ENCODE measurements around the gene PSEN2.

GRCh38 chr1:226827458-226827857 is 43.0 kb upstream of the PSEN2 start:
- no peak for TF ChIP-seq FOXK2 (IDR thresholded peaks at IDR 0.05)
- TF ChIP-seq FOXA1 (IDR thresholded peaks at IDR 0.05), result no peak
- TF ChIP-seq PKNOX1 (IDR thresholded peaks at IDR 0.05), result no peak
- TF ChIP-seq BHLHE40 (IDR thresholded peaks at IDR 0.05; ENCODE audit: borderline replicate concordance), result no peak
- no peak for TF ChIP-seq SP1 (IDR thresholded peaks at IDR 0.05)
- TF ChIP-seq SUZ12 (IDR thresholded peaks at IDR 0.05), result no peak
- no peak for TF ChIP-seq HDGF (IDR thresholded peaks at IDR 0.05; ENCODE audit: borderline replicate concordance)
- no peak for TF ChIP-seq ZNF384 (IDR thresholded peaks at IDR 0.05)
- no peak for TF ChIP-seq L3MBTL2 (conservative IDR thresholded peaks at IDR 0.05)
- TF ChIP-seq CTBP1 (IDR thresholded peaks at IDR 0.05; ENCODE audit: borderline replicate concordance), result no peak
- no peak for TF ChIP-seq ARNT (IDR thresholded peaks at IDR 0.05)
